ENCODE results near the gene TDP2. TPM values are rescaled to one million over a fixed set of nuclear protein-coding genes. Genes with fewer than 3 reads are reported as not detected.

The TDP2 gene
- total RNA-seq, 1 donor from 2014 or later, result 44.6 TPM

- no peaks in the 10 kb centered on the region for H3K27me3 Mint-ChIP-seq (ENCODE audit: low read depth)
- H3K4me3 Mint-ChIP-seq, result no peak overlapping the region
- no peaks in the 10 kb centered on the region for H3K36me3 Mint-ChIP-seq (ENCODE audit: low read depth)
- H3K27ac Mint-ChIP-seq (ENCODE audit: unreplicated experiment), result no peak overlapping the region
- no peak for TF ChIP-seq CTCF (conservative IDR thresholded peaks at IDR 0.05)
- H3K9me3 Mint-ChIP-seq, result no peaks in the 10 kb centered on the region
- no peak for DNase-seq (ENCODE audit: low read depth, low spot score)
- no peaks in the 10 kb centered on the region for H3K4me1 Mint-ChIP-seq
Observed at GRCh38 chr6:24694198-24694597, 27.5 kb upstream of the TDP2 start.

- Mint-ChIP-seq H3K36me3 (ENCODE audit: low read depth) (no peaks in the 10 kb centered on the region), H3K27me3 (ENCODE audit: low read depth) (no peaks in the 10 kb centered on the region), H3K4me1 (no peaks in the 10 kb centered on the region), H3K27ac (ENCODE audit: unreplicated experiment) (no peak overlapping the region), H3K9me3 (no peaks in the 10 kb centered on the region), H3K4me3 (no peak overlapping the region)
- no peak for TF ChIP-seq CTCF (conservative IDR thresholded peaks at IDR 0.05)
- DNase-seq (ENCODE audit: low read depth, low spot score), result no peak
Observed at GRCh38 chr6:24692848-24693592, 26.3 kb upstream of the TDP2 start.

GRCh38 chr6:24692415-24692814 lies 25.7 kb upstream of the TDP2 start:
- no peak for TF ChIP-seq CTCF (conservative IDR thresholded peaks at IDR 0.05)
- DNase-seq (ENCODE audit: low read depth, low spot score), result no peak
- Mint-ChIP-seq H3K36me3 (ENCODE audit: low read depth) (peaks cover under 1% of the 10 kb centered on the region), H3K9me3 (no peaks in the 10 kb centered on the region), H3K4me1 (no peaks in the 10 kb centered on the region), H3K4me3 (no peak overlapping the region), H3K27ac (ENCODE audit: unreplicated experiment) (no peak overlapping the region), H3K27me3 (ENCODE audit: low read depth) (no peaks in the 10 kb centered on the region)

DNA sequence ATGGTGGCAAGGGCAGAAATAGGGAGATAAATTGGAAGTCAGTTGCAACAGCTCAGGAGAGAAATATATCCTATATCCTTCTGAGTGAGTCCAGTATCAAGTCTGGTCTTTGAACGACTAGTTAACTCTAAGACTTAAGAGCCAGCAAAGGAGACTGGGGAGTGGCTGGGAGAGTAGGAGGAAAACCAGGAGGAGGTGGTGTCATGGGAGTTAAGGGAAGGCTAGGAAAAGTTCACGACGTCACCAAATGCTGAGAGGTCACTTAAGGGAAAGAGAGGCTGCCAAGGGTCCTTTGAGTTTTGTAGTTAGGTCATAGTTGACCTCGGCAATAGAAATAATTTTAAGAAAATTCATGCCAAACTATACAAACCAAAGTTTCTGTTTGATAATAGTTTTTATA lies 25.3 kb upstream of the TDP2 start:
- no peak for TF ChIP-seq CTCF (conservative IDR thresholded peaks at IDR 0.05)
- Mint-ChIP-seq H3K27me3 (ENCODE audit: low read depth) (no peaks in the 10 kb centered on the region), H3K36me3 (ENCODE audit: low read depth) (peaks cover 3% of the 10 kb centered on the region), H3K27ac (ENCODE audit: unreplicated experiment) (peak overlapping the region; percentile 20), H3K9me3 (no peaks in the 10 kb centered on the region), H3K4me3 (no peak overlapping the region), H3K4me1 (no peaks in the 10 kb centered on the region)
- no peak for DNase-seq (ENCODE audit: low read depth, low spot score)

DNA sequence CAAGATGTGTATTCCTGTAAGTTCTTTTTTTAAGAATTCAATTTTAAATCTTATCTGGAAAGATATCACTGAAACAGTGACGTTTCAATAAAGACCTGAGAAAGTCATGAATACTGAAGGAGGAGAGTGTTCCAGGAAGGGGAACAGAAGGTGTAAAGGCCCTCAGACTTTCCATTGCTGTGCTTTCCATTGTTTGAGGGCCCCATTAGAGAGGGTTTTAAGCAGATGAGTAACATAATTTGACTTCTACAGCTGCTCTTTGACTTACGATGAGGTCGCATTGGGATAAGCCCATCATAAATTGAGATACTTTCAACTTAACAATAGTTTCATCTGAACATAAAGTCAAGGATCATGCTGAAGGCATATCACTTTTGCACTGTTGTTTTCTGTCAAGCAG lies 24.9 kb upstream of the TDP2 start:
- no peak for DNase-seq (ENCODE audit: low read depth, low spot score)
- H3K4me1 Mint-ChIP-seq, result no peaks in the 10 kb centered on the region
- no peaks in the 10 kb centered on the region for H3K27me3 Mint-ChIP-seq (ENCODE audit: low read depth)
- H3K4me3 Mint-ChIP-seq, result no peak overlapping the region
- H3K36me3 Mint-ChIP-seq (ENCODE audit: low read depth), result peaks cover 3% of the 10 kb centered on the region
- TF ChIP-seq CTCF (conservative IDR thresholded peaks at IDR 0.05), result no peak
- no peak overlapping the region for H3K27ac Mint-ChIP-seq (ENCODE audit: unreplicated experiment)
- H3K9me3 Mint-ChIP-seq, result no peaks in the 10 kb centered on the region

Data from neural crest cell (in vitro differentiated cells).